ENCODE results near the gene REL. TPM values are rescaled to one million over a fixed set of nuclear protein-coding genes. Genes with fewer than 3 reads are reported as not detected.

REL gene
- total RNA-seq, 1 experiment from 2014 or later: 10.2 TPM

DNA sequence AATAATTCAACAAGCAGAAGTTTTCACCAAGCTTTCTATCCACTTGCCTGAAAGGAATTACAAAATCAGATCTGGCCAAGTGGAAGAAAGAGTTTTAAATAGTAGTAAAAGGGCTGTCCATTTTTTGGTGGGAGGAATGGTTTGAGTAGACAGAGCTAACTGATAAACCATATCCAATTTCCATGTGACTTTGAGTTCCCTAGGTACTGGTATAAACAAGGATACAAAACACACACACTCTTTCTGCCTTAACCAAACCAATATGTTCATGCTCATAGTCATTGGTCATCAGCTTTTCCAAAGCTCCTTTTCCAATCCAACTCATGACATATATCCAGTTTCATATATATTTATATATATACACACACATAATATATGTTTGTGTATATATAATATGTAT lies 49.5 kb upstream of the REL start (continued):
- TF ChIP-seq, protein P1, sequence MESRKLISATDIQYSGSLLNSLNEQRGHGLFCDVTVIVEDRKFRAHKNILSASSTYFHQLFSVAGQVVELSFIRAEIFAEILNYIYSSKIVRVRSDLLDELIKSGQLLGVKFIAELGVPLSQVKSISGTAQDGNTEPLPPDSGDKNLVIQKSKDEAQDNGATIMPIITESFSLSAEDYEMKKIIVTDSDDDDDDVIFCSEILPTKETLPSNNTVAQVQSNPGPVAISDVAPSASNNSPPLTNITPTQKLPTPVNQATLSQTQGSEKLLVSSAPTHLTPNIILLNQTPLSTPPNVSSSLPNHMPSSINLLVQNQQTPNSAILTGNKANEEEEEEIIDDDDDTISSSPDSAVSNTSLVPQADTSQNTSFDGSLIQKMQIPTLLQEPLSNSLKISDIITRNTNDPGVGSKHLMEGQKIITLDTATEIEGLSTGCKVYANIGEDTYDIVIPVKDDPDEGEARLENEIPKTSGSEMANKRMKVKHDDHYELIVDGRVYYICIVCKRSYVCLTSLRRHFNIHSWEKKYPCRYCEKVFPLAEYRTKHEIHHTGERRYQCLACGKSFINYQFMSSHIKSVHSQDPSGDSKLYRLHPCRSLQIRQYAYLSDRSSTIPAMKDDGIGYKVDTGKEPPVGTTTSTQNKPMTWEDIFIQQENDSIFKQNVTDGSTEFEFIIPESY (IDR thresholded peaks at IDR 0.05; ENCODE audit: extremely low read depth, insufficient replicate concordance, low read length): no peak
- TF ChIP-seq JUND (IDR thresholded peaks at IDR 0.05) (no peak), SP1 (IDR thresholded peaks at IDR 0.05; ENCODE audit: low read depth) (no peak), CEBPB (IDR thresholded peaks at IDR 0.05; ENCODE audit: low read depth) (no peak), ZNF274 (IDR thresholded peaks at IDR 0.05; ENCODE audit: low read depth, low read length) (no peak), EZH2 (IDR thresholded peaks at IDR 0.05) (no peak), TCF7L2 (IDR thresholded peaks at IDR 0.05; ENCODE audit: borderline replicate concordance, extremely low read depth, insufficient read depth, insufficient read length) (no peak), EZH2phosphoT487 (IDR thresholded peaks at IDR 0.05; ENCODE audit: borderline replicate concordance) (no peak), POLR2A (IDR thresholded peaks at IDR 0.05; ENCODE audit: borderline replicate concordance, extremely low read depth, insufficient read depth, insufficient read length) (no peak)

DNA sequence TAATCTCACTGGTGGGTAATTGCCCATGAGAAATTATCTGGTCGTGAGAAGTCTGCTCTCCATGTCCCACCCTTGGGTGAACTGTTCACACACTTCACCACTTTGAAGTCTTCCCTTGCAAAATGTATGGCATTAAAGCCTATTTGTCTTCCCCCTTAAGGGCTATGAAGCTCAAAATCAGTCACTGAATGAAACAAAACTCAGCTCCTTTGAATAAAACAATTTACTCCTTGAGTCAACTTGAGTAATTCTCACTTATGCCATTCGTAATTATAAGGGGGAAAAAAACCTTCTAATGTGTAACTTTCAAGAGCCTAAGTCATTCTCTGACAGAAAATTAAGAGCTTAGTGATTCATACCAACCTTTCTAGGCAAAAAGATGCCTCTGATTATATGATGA lies 48.8 kb upstream of the REL start:
- RAD21 ChIA-PET (ENCODE audit: low non-redundant PET in 1 of 2, low total read pairs in 2 of 2, uncharacterized antibody in 2 of 2, unreplicated experiment in 2 of 2): no interaction called here
- no peak overlapping the region for H3K9ac ChIP-seq (ENCODE audit: low read length)
- H3K79me2 ChIP-seq (ENCODE audit: insufficient read depth, low read length): no peaks in the 10 kb centered on the region
- no peak for DNase-seq (ENCODE audit: low read depth, low spot score)
- no TSS peak for BruUV-seq (replicated peaks)
- peaks cover 8% of the 10 kb centered on the region; the same call in 1 of the 2 replicates for H3K27me3 ChIP-seq (ENCODE audit: insufficient read depth, low read length)
- ATAC-seq: no peak
- no peaks in the 10 kb centered on the region for H4K20me1 ChIP-seq (ENCODE audit: insufficient read depth)
- H3K4me1 ChIP-seq (ENCODE audit: control insufficient read depth in 1 of 2, insufficient read depth in 2 of 2, low read length in 2 of 2): no peaks in the 10 kb centered on the region
- intact Hi-C loops (cut with micrococcal nuclease): no loop called here
- CTCF ChIA-PET: no interaction called here
- H3K9me2 ChIP-seq (ENCODE audit: insufficient read depth): no peaks in the 10 kb centered on the region
- no peak overlapping the region for H3K4me2 ChIP-seq (ENCODE audit: low read length)
- H2AFZ ChIP-seq (ENCODE audit: low read depth, low read length, poor library complexity, severe bottlenecking): no peak overlapping the region
- POLR2A ChIA-PET: no interaction called here
- H3K36me3 ChIP-seq (ENCODE audit: control insufficient read depth in 1 of 2, insufficient read depth in 2 of 2, low read length in 2 of 2): no peaks in the 10 kb centered on the region
- no peak overlapping the region for H3K4me3 ChIP-seq (replicated peaks in 1 of 2; ENCODE audit: low read depth in 1 of 2, low read length in 2 of 2)
- H3K9me3 ChIP-seq (ENCODE audit: control insufficient read depth in 1 of 2, insufficient read depth in 1 of 2, low read depth in 1 of 2, low read length in 2 of 2): no peaks in the 10 kb centered on the region
- H3K27ac ChIP-seq (ENCODE audit: low read depth, low read length): no peak overlapping the region
- no peak for TF ChIP-seq SRF (IDR thresholded peaks at IDR 0.05; ENCODE audit: low read depth)
- TF ChIP-seq YY1 (IDR thresholded peaks at IDR 0.05; ENCODE audit: extremely low read depth, insufficient replicate concordance, low read depth, low read length): no peak
- TF ChIP-seq, protein P2, sequence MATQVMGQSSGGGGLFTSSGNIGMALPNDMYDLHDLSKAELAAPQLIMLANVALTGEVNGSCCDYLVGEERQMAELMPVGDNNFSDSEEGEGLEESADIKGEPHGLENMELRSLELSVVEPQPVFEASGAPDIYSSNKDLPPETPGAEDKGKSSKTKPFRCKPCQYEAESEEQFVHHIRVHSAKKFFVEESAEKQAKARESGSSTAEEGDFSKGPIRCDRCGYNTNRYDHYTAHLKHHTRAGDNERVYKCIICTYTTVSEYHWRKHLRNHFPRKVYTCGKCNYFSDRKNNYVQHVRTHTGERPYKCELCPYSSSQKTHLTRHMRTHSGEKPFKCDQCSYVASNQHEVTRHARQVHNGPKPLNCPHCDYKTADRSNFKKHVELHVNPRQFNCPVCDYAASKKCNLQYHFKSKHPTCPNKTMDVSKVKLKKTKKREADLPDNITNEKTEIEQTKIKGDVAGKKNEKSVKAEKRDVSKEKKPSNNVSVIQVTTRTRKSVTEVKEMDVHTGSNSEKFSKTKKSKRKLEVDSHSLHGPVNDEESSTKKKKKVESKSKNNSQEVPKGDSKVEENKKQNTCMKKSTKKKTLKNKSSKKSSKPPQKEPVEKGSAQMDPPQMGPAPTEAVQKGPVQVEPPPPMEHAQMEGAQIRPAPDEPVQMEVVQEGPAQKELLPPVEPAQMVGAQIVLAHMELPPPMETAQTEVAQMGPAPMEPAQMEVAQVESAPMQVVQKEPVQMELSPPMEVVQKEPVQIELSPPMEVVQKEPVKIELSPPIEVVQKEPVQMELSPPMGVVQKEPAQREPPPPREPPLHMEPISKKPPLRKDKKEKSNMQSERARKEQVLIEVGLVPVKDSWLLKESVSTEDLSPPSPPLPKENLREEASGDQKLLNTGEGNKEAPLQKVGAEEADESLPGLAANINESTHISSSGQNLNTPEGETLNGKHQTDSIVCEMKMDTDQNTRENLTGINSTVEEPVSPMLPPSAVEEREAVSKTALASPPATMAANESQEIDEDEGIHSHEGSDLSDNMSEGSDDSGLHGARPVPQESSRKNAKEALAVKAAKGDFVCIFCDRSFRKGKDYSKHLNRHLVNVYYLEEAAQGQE (IDR thresholded peaks at IDR 0.05; ENCODE audit: low read depth): no peak
- TF ChIP-seq SP1 (IDR thresholded peaks at IDR 0.05; ENCODE audit: low read depth): no peak
- TF ChIP-seq, protein P3, sequence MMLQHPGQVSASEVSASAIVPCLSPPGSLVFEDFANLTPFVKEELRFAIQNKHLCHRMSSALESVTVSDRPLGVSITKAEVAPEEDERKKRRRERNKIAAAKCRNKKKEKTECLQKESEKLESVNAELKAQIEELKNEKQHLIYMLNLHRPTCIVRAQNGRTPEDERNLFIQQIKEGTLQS (IDR thresholded peaks at IDR 0.05): no peak
- TF ChIP-seq ZFX (IDR thresholded peaks at IDR 0.05): no peak
- no peak for TF ChIP-seq FOSL1 (IDR thresholded peaks at IDR 0.05; ENCODE audit: low read depth)
- no peak for TF ChIP-seq CEBPB (IDR thresholded peaks at IDR 0.05; ENCODE audit: low read depth)
- TF ChIP-seq EZH2phosphoT487 (IDR thresholded peaks at IDR 0.05; ENCODE audit: borderline replicate concordance): no peak
- TF ChIP-seq CBX3 (IDR thresholded peaks at IDR 0.05; ENCODE audit: low read depth): no peak
- no peak for TF ChIP-seq ZNF274 (IDR thresholded peaks at IDR 0.05; ENCODE audit: low read depth, low read length)
- TF ChIP-seq, protein P4, sequence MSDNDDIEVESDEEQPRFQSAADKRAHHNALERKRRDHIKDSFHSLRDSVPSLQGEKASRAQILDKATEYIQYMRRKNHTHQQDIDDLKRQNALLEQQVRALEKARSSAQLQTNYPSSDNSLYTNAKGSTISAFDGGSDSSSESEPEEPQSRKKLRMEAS (IDR thresholded peaks at IDR 0.05): no peak
- no peak for TF ChIP-seq EGR1 (IDR thresholded peaks at IDR 0.05; ENCODE audit: low read depth)
- TF ChIP-seq ELF1 (IDR thresholded peaks at IDR 0.05; ENCODE audit: borderline replicate concordance, low read depth): no peak
- TF ChIP-seq RAD21 (IDR thresholded peaks at IDR 0.05; ENCODE audit: low read depth): no peak
- no peak for TF ChIP-seq SIN3A (IDR thresholded peaks at IDR 0.05; ENCODE audit: low read depth)
- no peak for TF ChIP-seq POLR2AphosphoS5 (IDR thresholded peaks at IDR 0.05; ENCODE audit: low read depth, low read length)
